Breast epithelium (tissue), 3 donors: ENCODE measurements around the gene ADM.

Source experiments
- POLR2A ChIP-seq: fragments of 450-650 bp; IDR thresholded peaks from one replicate; pipeline ENCODE4 v1.6.1; 2016; ENCODE audit warnings: antibody characterized with exemption, mild to moderate bottlenecking, moderate library complexity
- POLR2AphosphoS5 ChIP-seq, 3 donors: sonication (generic); formaldehyde crosslinking; IDR thresholded peaks; one replicate each; pipeline ENCODE4 v1.6.1; 2017; ENCODE audit warnings: antibody characterized with exemption in 3 of 3
- TF ChIP-seq, protein P1 (sequence below), 3 donors: fragments of 450-650 bp; IDR thresholded peaks; one replicate each; pipeline ENCODE4 v1.5.1; 2016 to 2017; ENCODE audit warnings: antibody characterized with exemption in 3 of 3, mild to moderate bottlenecking in 3 of 3, moderate library complexity in 3 of 3

- TF ChIP-seq POLR2A (no peak), POLR2AphosphoS5 (IDR thresholded peaks at IDR 0.05) (no peak)
- TF ChIP-seq, protein P1, sequence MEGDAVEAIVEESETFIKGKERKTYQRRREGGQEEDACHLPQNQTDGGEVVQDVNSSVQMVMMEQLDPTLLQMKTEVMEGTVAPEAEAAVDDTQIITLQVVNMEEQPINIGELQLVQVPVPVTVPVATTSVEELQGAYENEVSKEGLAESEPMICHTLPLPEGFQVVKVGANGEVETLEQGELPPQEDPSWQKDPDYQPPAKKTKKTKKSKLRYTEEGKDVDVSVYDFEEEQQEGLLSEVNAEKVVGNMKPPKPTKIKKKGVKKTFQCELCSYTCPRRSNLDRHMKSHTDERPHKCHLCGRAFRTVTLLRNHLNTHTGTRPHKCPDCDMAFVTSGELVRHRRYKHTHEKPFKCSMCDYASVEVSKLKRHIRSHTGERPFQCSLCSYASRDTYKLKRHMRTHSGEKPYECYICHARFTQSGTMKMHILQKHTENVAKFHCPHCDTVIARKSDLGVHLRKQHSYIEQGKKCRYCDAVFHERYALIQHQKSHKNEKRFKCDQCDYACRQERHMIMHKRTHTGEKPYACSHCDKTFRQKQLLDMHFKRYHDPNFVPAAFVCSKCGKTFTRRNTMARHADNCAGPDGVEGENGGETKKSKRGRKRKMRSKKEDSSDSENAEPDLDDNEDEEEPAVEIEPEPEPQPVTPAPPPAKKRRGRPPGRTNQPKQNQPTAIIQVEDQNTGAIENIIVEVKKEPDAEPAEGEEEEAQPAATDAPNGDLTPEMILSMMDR (IDR thresholded peaks at IDR 0.05): no peak
Measured at GRCh38 chr11:10283991-10284390, 20.9 kb upstream of the ADM start.
